Bronchial epithelial cell (primary cell): ENCODE measurements around the gene SCAP. TPM values are rescaled to one million over a fixed set of nuclear protein-coding genes. Genes with fewer than 3 reads are reported as not detected.

Source experiments
- DNase-seq: peaks from one replicate; pipeline ENCODE4 v3.0.0-alpha.2; 2010; ENCODE audit warnings: low read depth
- FAIRE-seq: peaks from 2 replicates; lab custom pipeline; 2011; peaks lifted over from hg19 to GRCh38; lab: Jason Lieb, UNC
- H3K27me3 ChIP-seq: 2 replicates; pipeline ENCODE4 v1.5.1; 2011; ENCODE audit warnings: low read length; ENCODE audit not compliant: control insufficient read depth, insufficient read depth
- H3K36me3 ChIP-seq: 2 replicates; pipeline ENCODE4 v1.5.1; 2011; ENCODE audit warnings: low read length; ENCODE audit not compliant: control insufficient read depth, insufficient read depth
- H3K4me3 ChIP-seq: 2 replicates; pipeline ENCODE4 v1.5.1; 2011; ENCODE audit warnings: mild to moderate bottlenecking, low read depth, low read length, control low read depth
- total RNA-seq: library from RNA; depleted of rRNA; stranded (reverse); fragments of >200 nt; gene quantifications from 2 replicates; pipeline ENCODE4 v1.2.1, GENCODE V29; 2014
- TF ChIP-seq, protein P1 (sequence below): IDR thresholded peaks from 2 replicates; pipeline ENCODE4 v1.5.1; 2011; ENCODE audit warnings: mild to moderate bottlenecking, moderate library complexity, low read length, control low read depth, inconsistent platforms; ENCODE audit not compliant: insufficient read depth, severe bottlenecking

Gene SCAP
- total RNA-seq, 1 donor from 2014 or later = 55.0 TPM

DNA sequence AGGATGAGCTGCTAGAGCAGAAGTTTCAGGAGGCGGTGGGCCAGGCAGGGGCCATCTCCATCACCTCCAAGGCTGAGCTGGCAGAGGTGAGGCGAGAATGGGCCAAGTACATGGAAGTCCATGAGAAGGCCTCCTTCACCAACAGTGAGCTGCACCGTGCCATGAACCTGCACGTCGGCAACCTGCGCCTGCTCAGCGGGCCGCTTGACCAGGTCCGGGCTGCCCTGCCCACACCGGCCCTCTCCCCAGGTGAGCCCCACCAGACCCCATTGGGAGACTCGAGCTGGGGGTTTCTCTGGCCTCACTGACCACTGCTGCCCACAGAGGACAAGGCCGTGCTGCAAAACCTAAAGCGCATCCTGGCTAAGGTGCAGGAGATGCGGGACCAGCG, 66.9 kb downstream of the SCAP start:
- Histone ChIP-seq H3K36me3 (peaks cover 34% of the 10 kb centered on the region), H3K4me3 (no peak overlapping the region), H3K27me3 (no peaks in the 10 kb centered on the region)
- DNase-seq (no peak), FAIRE-seq (peak; percentile 7)
- TF ChIP-seq, protein P1, sequence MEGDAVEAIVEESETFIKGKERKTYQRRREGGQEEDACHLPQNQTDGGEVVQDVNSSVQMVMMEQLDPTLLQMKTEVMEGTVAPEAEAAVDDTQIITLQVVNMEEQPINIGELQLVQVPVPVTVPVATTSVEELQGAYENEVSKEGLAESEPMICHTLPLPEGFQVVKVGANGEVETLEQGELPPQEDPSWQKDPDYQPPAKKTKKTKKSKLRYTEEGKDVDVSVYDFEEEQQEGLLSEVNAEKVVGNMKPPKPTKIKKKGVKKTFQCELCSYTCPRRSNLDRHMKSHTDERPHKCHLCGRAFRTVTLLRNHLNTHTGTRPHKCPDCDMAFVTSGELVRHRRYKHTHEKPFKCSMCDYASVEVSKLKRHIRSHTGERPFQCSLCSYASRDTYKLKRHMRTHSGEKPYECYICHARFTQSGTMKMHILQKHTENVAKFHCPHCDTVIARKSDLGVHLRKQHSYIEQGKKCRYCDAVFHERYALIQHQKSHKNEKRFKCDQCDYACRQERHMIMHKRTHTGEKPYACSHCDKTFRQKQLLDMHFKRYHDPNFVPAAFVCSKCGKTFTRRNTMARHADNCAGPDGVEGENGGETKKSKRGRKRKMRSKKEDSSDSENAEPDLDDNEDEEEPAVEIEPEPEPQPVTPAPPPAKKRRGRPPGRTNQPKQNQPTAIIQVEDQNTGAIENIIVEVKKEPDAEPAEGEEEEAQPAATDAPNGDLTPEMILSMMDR = no peak

DNA sequence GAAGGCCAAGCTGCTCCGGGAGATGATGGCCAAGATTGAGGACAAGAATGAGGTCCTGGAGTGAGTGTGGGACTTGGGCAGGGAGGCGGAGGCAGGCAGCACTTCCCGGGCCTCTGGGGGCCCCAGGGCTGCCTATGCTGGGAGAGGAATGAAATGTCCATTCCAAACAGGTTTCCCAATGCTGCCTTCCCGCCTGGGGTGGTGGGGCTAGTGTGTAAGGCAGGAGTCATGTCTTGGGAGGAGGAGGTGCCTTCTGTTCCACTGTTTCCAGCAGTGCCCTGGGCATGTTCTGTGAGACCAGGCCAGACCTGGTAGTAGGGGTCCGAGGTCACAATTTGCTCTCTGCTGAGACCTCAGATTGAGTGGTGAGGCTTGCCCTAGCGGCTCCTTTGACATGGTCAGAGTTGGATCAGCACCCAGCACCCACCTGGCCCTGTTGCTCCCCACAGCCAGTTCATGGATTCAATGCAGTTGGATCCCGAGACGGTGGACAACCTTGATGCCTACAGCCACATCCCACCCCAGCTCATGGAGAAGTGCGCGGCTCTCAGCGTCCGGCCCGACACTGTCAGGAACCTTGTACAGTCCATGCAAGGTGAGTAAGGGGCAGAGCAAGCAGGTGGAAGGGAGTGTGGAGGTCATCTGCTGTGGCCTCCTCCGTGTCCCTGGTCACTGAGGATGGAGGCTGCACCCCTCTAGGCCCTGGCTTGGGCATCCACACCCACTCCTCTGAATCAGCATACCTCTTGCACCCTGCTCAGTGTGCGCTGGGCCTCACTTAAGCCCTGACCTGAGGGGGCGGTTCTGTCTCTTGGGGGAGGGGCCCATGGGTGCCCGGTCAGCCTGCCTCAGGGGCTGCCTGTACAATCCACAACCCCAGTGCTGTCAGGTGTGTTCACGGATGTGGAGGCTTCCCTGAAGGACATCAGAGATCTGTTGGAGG, 67.6 kb downstream of the SCAP start:
- no peaks in the 10 kb centered on the region for H3K27me3 ChIP-seq
- FAIRE-seq = peak; percentile 7
- H3K4me3 ChIP-seq = no peak overlapping the region
- no peak for DNase-seq
- TF ChIP-seq, protein P1 = no peak
- peaks cover 32% of the 10 kb centered on the region for H3K36me3 ChIP-seq

DNA sequence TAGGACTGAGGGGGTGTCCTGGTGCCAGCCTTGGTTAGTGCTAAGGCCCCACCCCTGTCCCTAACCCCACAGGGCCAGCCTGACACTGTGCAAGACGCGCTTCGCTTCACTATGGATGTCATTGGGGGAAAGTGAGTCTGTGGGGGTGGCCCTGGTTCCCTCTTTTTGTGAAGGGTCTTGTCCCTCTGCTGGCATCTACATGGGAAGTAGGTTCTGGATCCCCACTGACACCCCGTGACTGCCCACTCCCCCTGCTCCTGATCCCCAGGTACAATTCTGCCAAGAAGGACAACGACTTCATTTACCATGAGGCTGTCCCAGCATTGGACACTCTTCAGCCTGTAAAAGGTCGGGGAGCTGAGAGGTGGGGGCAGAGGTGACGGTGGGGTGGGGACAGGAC, 68.5 kb downstream of the SCAP start:
- Histone ChIP-seq H3K27me3 (no peaks in the 10 kb centered on the region), H3K36me3 (peaks cover 28% of the 10 kb centered on the region), H3K4me3 (no peak overlapping the region)
- TF ChIP-seq, protein P1 = no peak
- DNase-seq (no peak), FAIRE-seq (no peak)

DNA sequence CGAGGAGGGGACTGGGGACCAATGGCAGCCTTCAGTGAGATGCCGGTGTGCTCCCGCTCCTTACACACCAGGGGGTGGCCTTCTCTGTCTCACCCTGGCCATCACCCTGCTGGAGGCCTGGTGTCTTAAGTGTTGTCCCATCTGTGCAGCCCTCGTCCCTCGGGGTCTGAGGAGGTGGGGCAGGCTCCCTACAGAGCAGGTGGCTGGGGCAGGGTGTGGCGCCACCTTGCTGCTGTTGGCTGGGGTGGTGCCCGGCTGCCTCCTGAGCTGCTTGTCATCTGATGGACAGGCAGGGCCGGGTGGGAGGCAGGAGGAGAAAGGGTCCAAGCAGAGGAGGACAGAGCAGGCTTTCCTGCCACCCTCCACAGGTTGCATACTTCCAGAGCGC, 69.0 kb downstream of the SCAP start:
- no peak for FAIRE-seq
- peaks cover 28% of the 10 kb centered on the region for H3K36me3 ChIP-seq

DNA sequence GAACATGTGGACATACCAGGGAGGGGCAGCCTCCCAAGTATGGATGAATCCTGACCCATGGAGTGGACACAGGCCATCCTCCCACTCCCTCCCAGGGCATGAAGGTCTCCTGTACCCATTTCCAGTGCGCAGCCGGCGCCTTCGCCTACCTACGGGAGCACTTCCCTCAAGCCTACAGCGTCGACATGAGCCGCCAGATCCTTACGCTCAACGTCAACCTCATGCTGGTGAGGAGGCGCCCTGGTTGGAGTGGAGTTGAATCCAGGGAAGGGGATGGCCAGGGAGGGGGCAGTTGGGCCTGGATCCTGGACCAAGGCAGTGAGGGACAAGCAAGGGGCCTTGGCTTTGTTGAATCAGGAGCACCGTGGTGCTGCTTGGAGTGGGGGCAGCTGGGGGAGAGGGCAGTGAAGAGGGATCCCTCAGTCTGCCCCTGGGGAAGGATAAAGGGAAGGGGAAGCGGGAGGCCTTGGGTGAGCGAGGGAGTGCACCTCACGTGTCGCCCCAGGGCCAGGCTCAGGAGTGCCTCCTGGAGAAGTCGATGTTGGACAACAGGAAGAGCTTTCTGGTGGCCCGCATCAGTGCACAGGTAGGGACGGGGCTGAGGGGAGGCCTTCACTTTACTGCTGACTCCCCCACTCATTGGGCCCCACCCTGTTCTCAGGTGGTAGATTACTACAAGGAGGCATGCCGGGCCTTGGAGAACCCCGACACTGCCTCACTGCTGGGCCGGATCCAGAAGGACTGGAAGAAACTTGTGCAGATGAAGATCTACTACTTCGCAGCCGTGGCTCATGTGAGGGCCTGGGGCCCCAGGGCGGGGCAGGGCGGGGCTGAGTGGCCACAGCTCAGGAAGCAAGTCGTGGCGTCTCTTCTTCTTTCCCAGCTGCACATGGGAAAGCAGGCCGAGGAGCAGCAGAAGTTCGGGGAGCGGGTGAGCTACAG, 69.7 kb downstream of the SCAP start:
- Histone ChIP-seq H3K4me3 (no peak overlapping the region), H3K36me3 (peaks cover 22% of the 10 kb centered on the region), H3K27me3 (no peaks in the 10 kb centered on the region)
- DNase-seq = peak; percentile 9
- TF ChIP-seq, protein P1 = no peak
- no peak for FAIRE-seq

More for the DNA sequence above, 69.0 kb downstream of the SCAP start:
- Histone ChIP-seq H3K27me3 (no peaks in the 10 kb centered on the region), H3K4me3 (no peak overlapping the region)
- TF ChIP-seq, protein P1 = peak; percentile 14
- DNase-seq = no peak
